ENCODE results near the gene ARF6. TPM values are rescaled to one million over a fixed set of nuclear protein-coding genes. Genes with fewer than 3 reads are reported as not detected.

Gene ARF6
- total RNA-seq, 3 donors from 2014 or later = 84.3 to 125 (median 123) TPM

- H3K4me3 ChIP-seq = no peak overlapping the region
- DNase-seq = peak in 1 of 3 donors; percentile 2
- intact Hi-C loops (cut with DNase I, micrococcal nuclease) = no loop called here
These were observed 11.4 kb upstream of the ARF6 start for GRCh38 chr14:49881350-49882001.

DNA sequence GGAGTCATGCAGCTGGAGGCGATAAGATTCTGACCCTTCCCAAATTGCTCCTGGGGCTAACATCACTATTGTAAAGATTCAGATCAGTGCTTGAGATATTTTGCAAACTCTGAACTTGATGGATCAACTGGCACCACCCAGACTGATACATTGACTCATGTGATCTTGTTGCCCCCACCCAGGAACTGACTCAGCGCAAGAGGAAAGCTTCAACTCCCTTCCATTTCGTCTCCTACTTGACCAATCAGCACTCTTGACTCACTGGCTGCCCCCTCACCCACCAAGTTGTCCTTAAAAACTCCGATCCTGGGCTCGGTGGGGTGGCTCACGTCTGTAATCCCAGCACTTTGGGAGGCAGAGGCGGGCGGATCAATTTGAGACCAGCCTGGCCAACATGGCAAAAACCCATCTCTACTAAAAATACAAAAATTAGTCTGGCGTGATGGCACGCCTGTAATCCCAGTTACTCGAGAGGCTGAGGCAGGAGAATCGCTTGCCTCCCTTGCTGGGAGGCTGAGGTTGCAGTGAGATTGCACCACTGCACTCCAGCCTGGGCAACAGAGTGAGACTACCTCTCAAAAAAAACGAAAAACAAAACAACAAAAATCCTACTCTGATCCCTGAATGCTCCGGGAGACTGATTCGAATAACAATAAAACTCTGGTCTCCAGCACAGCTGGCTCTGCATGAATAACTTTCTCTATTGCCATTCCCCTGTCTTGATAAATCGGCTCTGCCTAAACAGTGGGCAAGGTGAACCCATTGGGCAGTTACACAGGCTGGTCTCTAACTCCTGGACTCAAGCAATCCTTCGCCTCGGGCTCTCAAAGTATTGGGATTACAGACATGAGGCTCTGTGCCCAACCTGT is 9.8 kb upstream of the ARF6 start:
- Histone ChIP-seq H3K9me3 (no peaks in the 10 kb centered on the region), H3K4me3 (no peak overlapping the region), H3K36me3 (ENCODE audit: low read depth) (no peaks in the 10 kb centered on the region), H3K4me1 (ENCODE audit: low read depth) (peaks cover 6% of the 10 kb centered on the region)
- DNase-seq (peak in 1 of 3 donors; percentile 1), ATAC-seq (no peak)
- no peak for TF ChIP-seq CTCF (IDR thresholded peaks at IDR 0.05)
- intact Hi-C loops (cut with DNase I, micrococcal nuclease) = no loop called here

More at GRCh38 chr14:49881350-49882001, 11.4 kb upstream of the ARF6 start:
- Histone ChIP-seq H3K36me3 (ENCODE audit: low read depth) (no peaks in the 10 kb centered on the region), H3K9me3 (no peaks in the 10 kb centered on the region), H3K4me1 (ENCODE audit: low read depth) (peaks cover 6% of the 10 kb centered on the region)
- no peak for ATAC-seq
- TF ChIP-seq CTCF (IDR thresholded peaks at IDR 0.05) = no peak

GRCh38 chr14:49886523-49886922 is 6.4 kb upstream of the ARF6 start:
- H3K4me3 ChIP-seq = no peak overlapping the region
- ATAC-seq (no peak), DNase-seq (no peak)
- H3K36me3 ChIP-seq (ENCODE audit: low read depth) = no peaks in the 10 kb centered on the region
- no peaks in the 10 kb centered on the region for H3K9me3 ChIP-seq
- H3K4me1 ChIP-seq (ENCODE audit: low read depth) = peaks cover 2% of the 10 kb centered on the region
- no peak for TF ChIP-seq CTCF (IDR thresholded peaks at IDR 0.05)
- intact Hi-C loops (cut with DNase I, micrococcal nuclease) = no loop called here

DNA sequence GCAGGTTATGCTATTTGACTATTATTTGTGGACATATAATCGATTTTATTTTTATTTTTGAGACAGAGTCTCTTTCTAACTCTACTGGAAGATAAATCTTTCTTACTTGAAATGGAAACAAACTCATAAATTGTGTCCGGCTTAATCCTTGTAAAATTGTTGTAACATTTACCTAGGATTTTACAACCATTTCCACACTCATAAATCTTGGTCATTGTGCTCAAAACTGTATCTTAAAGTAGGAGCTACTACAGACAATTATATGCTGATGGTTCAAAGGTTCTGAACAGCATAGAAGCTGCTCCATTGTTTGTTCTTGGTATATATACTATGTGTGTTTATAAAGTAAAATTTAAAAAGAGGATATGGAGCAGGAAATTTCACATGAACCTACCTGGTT is 4.6 kb upstream of the ARF6 start:
- TF ChIP-seq CTCF (IDR thresholded peaks at IDR 0.05) = no peak
- ATAC-seq (peak; percentile 50), DNase-seq (no peak)
- intact Hi-C loops (cut with DNase I, micrococcal nuclease) = no loop called here
- H3K36me3 ChIP-seq (ENCODE audit: low read depth) = no peaks in the 10 kb centered on the region
- H3K9me3 ChIP-seq = no peaks in the 10 kb centered on the region
- H3K4me3 ChIP-seq = no peak overlapping the region
- peaks cover 7% of the 10 kb centered on the region for H3K4me1 ChIP-seq (ENCODE audit: low read depth)

GRCh38 chr14:49892301-49892635 is 614 bp upstream of the ARF6 start:
- H3K4me3 ChIP-seq = peak overlapping the region; percentile 99
- intact Hi-C loops (cut with DNase I, micrococcal nuclease) = loop anchor here in 1 of 2 donors (10.0 kb wide), 1 partner anchor 73 kb away; no protein-coding TSS in a partner anchor

More at GRCh38 chr14:49892301-49892635, 614 bp upstream of the ARF6 start:
- H3K9me3 ChIP-seq = no peaks in the 10 kb centered on the region
- DNase-seq (peak in 1 of 3 donors; percentile 78), ATAC-seq (peak; percentile 58)
- H3K4me1 ChIP-seq (ENCODE audit: low read depth) = peaks cover 21% of the 10 kb centered on the region
- TF ChIP-seq CTCF (IDR thresholded peaks at IDR 0.05) = no peak
- no peaks in the 10 kb centered on the region for H3K36me3 ChIP-seq (ENCODE audit: low read depth)
